ENCODE results near the gene TTLL12.

Gene TTLL12

DNA sequence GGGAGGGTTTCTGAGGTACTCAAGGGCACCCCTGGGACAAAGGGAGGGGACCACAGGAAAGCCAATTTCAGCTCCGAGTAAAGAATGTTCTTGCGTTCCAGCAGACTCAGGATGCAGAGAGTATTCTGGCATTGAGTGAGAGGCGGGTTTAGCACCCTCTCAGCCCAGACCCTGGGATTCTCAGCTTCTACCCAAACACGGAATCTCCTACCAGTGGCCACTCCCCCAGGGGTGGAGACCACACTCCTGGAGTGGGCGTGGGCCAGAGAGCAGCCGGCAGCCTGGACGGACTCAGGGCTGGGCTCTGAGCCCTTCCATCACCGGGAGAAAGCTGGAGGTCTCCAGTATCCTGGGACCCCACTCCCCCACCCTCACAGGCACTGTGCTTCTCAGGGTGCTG lies 26.1 kb upstream of the TTLL12 start:
- DNase-seq = no peak

DNA sequence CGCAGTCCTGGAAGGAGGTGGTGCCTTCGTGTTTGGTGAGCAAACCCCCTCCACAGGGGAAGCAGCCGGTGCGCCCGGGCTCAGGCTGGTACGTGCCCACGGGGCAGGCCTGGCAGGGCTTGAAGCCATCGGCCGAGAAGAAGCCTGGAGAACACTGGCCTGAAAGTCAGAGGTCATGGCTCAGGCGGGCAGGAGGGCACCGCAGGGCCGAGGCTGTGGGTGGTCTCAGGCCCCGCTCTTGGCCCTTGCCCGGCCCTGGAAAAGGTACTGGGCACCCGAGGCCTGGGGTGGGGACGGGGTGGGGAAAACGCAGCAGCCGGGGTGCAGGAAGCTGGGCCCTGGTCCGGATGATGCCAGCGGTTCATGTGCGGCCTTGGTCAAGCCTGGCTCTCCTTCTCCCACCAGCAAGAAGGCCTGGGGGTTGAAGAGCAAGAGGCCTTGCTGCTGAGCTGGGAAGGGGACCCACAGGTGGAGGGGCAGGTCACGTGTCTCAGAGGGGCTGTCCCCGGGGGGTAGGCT lies 25.6 kb upstream of the TTLL12 start:
- no peak for DNase-seq

- no peak for DNase-seq
These were observed 25.1 kb upstream of the TTLL12 start for GRCh38 chr22:43211941-43212433.

- no peak for DNase-seq
These were observed 23.9 kb upstream of the TTLL12 start for GRCh38 chr22:43210631-43211515.

GRCh38 chr22:43209971-43210370 lies 23.0 kb upstream of the TTLL12 start:
- no peak for DNase-seq

DNA sequence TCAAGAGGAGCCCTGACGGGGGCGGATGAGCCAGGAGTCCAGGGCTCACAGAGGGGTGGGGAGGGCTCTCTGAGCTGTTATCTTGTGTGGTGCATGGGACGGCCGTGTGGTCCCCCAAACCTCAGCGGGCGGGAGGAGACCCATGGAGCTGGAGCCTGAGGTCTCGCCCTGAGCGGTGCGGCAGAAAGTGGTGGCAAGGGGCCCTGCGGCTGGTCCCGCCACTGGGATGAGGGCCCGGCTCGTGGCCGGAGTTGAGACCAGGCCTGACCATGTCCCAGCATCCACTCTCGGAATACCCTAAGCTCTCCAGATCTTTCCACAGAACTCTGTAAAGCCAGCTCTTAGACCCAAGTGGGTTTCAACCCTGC lies 22.6 kb upstream of the TTLL12 start:
- no peak for DNase-seq

GRCh38 chr22:43208703-43209522 lies 22.0 kb upstream of the TTLL12 start:
- no peak for DNase-seq

DNA sequence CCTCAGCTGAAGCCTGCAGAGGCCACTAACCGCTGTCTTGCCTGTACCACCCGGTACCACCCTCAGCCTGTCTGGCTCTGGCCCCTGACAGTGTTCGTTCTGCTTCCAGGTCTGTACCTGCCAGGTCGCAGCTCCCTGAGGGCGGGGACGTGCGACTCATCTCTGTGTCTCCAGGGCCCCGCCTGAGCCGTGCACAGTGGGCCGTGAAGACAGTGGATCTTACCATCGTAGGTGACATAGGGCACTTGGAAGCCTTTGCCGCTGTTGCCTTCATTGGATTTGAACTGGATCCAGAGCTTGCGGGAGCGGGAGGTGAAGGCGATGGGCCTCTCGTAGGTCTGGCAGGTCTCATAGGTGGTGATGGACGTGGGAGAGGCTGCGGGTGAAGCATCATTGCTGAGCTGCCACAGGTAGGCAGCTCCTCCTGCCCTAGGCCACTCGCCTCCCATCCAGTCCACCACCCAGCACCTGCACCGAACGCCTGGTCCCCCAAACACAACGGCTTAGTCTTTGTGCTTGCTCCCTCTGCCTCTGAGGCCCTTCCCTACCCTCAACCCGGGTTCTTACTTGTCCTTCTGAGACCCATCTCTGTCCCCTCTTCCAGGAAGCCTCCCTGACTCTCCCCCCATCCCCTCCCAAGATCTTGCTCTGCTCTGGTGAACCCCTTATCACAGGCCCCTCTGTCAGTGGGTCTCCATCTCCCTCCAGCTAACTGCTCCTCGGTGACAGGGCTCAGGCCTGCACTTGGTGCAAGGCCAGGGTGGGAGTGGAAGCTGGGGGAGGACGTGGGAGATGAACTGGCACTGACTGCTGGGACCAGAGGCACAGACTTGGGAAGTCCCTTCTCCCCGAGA lies 21.1 kb upstream of the TTLL12 start:
- DNase-seq = no peak

- no peak for DNase-seq
These were observed 20.5 kb upstream of the TTLL12 start for GRCh38 chr22:43207386-43207785.

- no peak for DNase-seq
These were observed 19.7 kb upstream of the TTLL12 start for GRCh38 chr22:43206509-43207161.

GRCh38 chr22:43205748-43206508 lies 19.0 kb upstream of the TTLL12 start:
- DNase-seq = no peak

DNA sequence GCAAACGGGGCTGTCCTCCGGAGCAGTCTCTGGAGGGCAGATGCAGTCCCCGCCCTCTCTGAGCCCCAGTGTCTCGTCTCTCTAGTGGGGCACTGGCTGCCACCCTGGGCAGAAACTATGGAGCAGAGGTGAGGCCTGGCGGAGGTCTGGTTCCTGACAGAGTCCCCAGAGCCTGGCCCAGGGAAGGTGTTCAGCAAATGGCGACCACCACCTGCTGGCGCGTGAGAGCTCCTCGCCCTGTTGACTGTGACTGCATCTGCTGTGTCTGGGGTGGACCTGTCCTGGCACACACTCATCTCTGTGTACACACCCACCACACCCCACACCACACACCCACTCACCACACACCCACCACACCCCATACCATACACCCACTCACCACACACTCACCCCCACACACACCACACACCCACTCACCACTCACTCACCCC lies 18.3 kb upstream of the TTLL12 start:
- DNase-seq = no peak

DNA sequence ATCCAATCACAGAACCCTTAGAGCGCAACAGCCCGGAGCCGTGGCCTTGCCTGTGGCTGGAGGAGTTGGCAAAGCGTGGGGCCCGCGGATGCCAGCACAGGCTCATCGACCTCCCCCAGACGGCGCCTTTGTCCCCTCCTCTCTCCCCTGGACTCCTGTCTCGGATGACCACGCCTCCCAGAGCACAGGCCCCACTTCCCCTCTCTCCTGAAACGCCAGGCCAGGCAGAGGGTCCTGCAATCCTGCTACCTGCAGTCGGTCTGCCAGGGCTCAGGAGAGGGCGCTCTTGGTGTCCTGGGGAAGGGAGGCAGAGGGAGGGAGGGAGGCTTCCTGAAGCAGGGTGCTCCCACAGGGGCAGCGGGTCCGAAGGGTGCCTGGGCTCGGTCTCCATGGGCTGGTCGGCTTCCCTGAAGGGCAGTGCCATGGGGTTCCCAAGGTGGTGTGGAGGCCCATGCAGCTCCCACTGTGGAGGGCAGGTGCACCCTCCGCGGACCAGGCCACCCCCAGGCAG lies 16.6 kb upstream of the TTLL12 start:
- DNase-seq = no peak

DNA sequence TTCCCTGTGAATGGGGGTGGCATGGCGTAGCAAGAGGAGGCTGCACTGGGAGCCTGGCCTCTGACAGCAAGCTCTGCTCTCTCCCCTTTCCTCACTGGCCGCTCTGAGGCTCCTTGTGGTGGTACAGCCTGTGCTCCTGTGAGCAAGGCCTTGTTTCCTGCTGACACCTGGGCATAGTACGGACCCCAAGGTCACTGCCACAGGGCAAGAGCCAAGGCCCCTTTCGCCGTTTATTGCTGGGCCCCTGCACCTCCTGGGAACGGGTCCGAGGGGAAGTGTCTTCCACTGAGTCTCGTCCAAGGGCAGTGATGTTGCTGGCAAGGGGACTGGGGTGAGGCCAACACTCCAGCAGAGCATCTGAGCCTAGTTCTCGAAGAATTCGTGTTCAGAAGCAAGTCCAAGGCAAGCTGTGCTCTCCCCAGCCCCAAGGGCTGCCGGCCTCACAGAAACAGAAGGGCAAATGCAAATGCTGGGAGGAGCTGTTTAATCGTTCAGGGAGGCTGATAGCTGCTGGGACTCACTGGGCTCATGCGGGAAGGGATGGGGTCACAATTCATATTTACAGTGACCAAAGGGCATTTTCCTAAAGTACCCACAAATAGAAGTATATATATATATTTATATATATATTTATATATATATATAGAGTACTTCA lies 15.9 kb upstream of the TTLL12 start:
- DNase-seq = no peak

GRCh38 chr22:43202326-43202725 lies 15.4 kb upstream of the TTLL12 start:
- DNase-seq = no peak

DNA sequence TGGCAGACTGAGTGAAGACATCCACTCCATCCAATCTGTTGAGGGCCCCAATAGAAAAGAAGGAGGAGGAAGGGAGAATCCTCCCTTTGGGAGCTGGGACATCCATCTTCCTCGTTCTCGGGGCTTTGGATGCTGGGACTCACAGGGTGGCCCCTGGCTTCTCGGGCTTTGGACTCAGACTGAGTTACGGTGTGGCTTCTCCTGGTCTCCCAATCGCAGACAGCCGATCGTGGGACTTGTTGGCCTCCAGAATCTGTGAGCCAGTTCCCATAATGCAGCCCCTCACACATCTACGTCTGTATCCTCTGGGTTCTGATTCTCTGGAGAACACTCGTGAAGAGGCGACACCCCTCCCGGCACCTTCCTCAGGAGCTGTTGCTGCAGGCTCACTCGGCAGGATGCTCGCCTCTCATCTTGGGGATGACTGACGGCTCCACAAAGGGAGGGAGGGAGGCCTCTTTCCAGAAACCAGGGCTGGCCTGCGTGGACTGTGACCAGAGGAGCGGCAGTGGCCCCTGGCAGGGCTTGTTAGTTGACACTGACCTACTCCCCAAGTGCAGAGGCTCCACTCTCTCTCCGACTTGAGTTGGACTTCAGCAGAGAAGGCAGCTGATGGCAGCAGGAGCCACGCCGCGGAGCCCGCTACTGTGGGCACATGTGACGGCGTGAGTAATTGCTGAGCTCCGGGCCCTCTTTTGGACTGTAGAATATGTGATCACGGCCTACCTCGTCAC lies 14.7 kb upstream of the TTLL12 start:
- DNase-seq = no peak

DNA sequence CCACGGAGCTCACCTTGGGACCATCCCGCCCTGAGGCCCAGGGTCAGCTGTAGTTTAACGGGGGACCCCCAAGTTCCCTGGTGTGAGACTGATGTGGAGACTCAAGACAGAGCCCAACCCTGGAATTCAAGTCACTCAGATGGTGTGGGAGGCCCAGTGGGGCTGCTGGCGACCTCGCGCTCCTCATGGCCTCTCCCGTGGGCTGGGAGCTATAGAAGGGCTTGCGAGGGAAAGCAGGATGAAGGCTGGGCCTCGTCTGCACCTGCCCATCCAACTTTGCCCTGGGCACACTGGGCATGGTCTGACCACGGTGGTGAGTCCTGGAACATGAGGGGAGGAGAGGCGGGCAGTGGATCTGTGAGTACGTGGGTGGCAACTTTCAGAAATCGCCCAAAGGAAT lies 13.6 kb upstream of the TTLL12 start:
- no peak for DNase-seq

GRCh38 chr22:43200031-43200430 lies 13.1 kb upstream of the TTLL12 start:
- DNase-seq = no peak

DNA sequence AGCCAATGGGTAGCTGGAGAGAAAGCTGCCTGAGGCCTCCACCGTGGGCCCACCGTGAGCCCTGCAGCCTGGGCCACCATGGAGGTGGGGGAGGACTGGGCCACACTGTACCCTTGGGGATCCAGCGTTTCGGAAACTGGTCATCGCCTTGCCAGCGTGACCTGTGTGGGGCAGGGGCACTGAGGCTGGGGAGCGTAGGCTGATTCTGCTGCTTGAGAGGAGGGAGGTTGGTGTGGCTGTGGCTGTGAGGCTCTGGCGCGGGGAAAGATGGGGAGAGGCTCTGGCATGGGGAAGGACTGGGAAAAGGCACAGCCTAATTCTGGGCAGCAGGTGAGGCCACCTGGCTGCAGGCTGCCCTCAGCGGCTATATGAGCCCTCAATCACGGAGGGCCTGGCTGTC lies 12.6 kb upstream of the TTLL12 start:
- DNase-seq = no peak

- no peak for DNase-seq
These were observed 12.0 kb upstream of the TTLL12 start for GRCh38 chr22:43198936-43199335.

All from NCI-H1048 (cell line).